DMS153 treated with DMSO at 0.1 percent for 48 hours (cell line): ENCODE data around the gene OR2T5.
"Not testable (repeated sequence)": the region's sequence is repeated elsewhere in the genome, so short reads cannot be mapped to it uniquely, and the experiment has no call there.

Source experiments
- DNase-seq: peaks from one replicate; lab custom pipeline; 2025; ENCODE audit not compliant: unreplicated experiment; lab: John Stamatoyannopoulos, UW

Gene OR2T5, protein sequence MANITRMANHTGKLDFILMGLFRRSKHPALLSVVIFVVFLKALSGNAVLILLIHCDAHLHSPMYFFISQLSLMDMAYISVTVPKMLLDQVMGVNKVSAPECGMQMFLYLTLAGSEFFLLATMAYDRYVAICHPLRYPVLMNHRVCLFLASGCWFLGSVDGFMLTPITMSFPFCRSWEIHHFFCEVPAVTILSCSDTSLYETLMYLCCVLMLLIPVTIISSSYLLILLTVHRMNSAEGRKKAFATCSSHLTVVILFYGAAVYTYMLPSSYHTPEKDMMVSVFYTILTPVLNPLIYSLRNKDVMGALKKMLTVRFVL

DNA sequence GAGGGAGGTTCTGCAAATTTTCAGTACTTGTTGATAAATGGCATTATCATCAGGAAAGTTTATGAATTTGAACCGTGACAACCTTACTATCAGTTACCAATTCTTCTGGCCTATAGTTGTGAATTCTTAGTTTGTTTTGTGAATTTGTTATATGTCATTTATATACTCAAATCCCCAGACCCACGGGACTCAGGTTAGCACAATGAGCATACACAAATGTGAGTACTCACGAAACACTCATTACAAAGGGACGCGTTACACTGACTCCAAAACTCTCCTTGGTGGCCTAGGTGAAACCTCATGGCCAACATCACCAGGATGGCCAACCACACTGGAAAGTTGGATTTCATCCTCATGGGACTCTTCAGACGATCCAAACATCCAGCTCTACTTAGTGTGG lies at the start of gene OR2T5:
OR2T5 (plus strand) TSS at position 301 of the 400 bp plus-strand sequence; CDS start at position 301, 0 bp downstream.
- DNase-seq = not testable (repeated sequence)

DNA sequence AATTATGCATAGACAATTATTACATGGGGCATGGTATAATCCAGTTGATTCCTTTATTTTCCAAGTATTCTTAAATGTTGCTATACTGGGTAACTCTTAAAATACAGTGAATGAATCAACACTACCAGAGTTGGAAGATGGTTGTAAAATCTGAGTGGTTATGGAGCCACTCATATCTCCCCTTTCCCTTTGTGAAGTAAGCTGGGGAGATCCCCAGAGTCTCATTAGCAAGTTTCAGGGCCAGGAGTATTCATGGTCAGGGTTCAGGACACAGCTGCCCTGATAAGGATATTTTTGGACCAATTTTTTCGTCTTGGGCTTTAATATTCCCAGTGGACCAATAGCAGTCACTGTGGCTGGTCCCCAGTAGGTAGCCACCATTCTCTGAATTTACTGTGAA lies 49.7 kb upstream of the OR2T5 start:
- DNase-seq = not testable (repeated sequence)

DNA sequence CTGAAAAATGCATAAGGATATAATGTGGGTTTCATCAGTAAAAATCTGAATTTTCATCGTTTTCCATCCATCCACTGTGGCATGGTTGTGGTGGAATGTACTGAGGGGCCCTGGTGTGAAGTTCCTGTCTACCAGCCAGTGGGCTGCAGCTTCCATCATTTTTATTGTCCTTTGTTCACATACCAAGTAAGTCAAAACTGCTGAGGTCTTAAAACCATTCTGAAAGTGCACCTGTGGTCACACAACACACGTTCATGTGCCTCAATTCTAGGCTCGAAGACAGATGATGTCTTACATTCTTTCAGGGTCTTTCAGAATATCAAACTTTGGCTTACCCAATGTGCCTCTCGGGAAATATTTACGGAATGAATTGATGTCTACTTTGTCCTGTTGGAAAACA lies 49.1 kb upstream of the OR2T5 start:
- not testable (repeated sequence) for DNase-seq

DNA sequence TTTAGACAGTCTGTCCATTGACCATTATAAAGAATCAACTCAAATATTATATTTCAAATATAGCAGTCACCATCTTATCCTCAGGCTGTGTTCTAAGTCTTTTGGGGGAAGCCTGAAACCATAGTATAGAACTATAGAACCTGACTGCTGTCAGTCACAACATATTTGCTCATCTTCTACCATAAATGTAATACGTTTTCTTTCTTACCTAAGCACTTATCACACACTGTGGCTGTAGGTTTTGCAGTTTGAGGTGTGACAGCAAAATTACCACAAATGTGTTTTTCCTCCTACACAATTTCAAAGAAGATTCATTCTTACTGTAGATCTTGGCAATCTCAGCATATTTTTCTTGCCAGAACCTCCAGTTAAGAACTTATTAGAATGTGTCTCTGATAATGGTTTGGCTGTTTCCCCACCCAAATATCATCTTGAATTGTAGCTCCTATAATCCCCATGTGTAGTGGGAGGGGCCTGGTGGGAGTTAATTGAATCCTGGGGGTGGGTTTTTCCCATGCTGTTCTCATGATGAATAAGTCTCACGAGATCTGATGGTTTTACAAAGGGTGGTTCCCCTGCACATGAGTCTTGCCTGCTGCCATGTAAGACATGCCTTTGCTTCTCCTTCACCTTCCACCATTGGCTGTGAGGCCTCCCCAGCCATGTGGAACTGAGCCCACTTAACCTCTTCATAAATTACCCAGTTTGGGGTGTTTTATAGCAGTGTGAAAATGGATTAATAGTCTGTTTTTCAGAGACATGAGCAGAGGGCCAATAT lies 45.7 kb upstream of the OR2T5 start:
- not testable (repeated sequence) for DNase-seq

DNA sequence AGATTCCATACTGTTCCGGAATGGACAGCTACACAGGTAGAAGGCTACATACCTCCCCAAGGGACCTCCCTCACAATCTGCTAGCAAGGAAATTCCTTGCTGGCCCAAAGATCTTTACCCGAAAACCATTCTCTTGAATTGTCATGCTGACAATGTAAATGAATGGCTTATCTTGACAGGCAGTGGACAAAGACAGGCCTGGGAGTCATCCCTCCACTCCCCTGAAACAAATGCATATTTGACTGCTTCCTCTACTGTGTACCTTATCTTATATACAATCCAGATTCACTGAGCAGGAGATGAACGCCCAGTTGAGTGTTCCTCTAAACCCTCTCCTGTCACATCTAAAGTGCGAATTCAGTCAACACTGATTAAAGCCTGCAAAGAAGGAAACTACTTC lies 43.8 kb upstream of the OR2T5 start:
- DNase-seq = not testable (repeated sequence)

DNA sequence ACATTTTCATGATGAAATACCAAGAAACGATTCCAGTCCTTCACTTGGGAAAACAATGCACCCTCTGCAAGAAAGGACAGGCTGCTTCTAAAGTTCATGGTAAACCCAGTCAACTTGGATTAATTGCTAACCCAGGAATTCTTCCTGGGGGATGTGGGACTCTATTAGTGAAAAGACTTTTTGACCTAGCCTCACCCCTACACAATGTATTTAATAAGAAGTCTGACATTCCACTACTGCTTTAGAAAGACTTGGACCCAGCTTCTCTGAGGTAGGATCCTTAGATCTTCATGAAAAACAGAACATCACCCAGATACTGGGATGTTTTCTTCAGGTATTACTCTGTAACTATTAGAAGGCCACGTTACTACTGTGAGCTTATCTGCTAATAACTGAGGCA lies 43.0 kb upstream of the OR2T5 start, which contains the start of gene OR2T2:
OR2T2 (plus strand) TSS at position 239 of the 400 bp plus-strand sequence. CDS start 7,161 bp downstream, outside the sequence.
- not testable (repeated sequence) for DNase-seq

DNA sequence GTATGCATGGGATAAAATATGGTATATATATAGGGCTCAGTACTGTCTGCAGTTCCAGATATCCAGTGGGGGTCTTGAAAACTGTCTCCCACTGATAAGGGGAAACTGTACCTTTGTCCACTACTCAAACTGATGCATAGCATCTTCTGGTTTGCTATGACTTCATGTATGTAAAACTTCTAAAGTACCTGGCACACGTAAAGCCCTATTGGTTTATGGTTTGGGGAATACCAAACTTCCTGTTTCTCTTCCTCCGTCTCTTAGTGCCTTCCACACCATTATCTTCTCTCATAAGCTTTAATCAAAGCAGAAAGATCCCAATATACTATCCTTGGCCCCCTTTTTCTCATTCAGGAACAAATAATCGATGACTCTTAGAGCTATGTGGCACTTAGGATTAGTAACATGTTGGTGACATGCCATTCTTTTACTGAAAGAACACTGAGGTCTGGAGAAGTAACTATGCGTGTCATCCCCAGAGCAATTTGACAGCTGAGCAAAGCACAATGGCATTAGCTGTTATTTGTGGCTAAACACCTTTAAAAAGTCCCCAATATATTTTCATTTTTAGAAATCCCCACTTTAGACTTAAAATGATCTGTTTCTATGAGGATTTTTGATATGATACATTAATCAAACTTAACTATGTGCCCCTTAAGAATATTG lies 39.8 kb upstream of the OR2T5 start:
- DNase-seq = not testable (repeated sequence)

DNA sequence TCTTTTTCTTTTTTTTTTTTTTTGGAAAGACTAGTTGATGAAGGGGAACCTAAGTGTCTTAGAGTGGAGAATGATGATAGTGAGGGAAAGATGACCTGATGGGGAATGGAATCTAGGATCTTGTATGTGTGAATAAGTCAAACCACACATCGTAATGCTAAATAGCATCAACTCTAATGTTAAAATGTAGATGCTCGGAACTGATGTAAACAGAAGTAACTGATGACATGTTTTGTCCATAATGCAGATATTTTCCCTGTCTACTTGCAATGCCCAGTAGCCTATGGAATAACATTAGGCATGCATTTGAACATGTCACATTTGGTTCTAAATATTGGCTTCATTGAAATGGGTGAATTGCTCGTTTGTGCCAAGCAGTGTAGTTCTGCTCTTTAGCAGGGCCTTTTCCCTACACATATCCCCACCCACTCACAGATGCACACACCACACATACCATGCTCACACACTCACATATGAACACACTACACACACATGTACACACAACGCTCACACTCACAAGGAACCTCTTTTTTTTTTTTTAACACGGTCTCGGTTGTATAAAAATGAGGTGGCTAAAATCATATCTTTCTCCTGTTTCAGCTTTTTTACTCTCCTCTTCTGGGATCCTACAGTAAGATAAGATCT lies 38.4 kb upstream of the OR2T5 start:
- not testable (repeated sequence) for DNase-seq

DNA sequence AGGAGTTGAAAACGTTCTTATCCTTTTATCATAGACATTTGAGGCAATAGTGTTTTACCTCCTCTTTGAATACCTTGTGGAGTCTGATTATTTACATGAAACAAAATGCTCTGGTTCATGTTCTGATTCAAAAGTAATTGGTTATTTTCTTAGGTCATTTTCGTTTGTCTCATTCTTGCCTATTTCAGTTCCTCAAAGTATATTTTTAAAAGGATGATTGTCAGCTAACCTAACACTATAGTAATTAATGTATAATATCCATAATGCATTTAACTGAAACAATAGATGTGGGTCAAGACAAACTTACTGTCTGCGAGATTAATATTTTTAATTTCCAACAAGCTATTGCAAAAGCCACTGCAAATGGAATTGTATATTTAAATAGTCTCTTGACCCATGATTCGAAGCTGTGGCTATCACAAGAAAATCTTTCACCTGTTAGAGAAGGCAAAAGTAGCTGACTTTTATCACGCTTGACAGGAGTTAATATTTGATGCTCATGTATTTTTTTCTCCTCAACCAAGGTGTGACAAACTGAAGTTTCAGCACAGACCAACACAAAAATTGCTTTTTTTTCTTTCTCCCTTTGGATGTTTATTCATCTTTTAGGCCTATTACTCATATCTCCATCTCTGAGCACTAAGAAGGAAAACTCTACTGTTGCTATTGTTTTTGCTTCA lies 37.8 kb upstream of the OR2T5 start:
- DNase-seq = not testable (repeated sequence)

DNA sequence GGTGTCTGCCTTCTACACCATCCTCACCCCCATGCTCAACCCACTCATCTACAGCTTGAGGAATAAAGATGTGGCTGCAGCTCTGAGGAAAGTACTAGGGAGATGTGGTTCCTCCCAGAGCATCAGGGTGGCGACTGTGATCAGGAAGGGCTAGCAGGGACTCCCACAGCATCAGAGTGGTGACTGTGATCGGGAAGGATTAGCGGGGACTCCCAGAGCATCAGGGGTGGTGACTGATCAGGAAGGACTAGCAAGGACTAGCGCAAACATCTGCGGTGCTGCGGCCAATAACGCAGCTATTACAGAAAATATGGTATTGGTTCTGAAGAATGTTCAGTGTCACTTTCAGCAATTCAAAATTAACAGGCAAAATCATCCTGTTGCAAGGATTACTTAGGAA lies 34.8 kb upstream of the OR2T5 start:
- not testable (repeated sequence) for DNase-seq

DNA sequence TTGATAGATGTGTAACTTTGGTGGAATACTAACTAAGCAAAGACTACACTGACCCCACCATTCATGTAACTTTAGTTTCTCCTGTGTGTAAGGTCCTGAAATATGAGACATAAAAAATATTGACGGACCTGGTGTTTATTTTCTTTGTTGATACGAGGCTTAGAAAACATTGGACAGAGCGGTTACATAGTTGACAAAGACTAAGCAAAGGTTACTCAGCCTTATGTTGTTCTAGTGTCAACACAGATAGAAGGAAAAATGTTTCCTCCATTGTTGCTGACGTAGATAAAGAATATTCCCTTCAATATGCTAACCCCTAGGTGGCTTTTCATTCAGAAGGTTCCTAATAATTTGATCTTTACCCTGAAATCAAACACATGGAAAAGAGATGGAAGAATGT lies 33.3 kb upstream of the OR2T5 start:
- DNase-seq = not testable (repeated sequence)

DNA sequence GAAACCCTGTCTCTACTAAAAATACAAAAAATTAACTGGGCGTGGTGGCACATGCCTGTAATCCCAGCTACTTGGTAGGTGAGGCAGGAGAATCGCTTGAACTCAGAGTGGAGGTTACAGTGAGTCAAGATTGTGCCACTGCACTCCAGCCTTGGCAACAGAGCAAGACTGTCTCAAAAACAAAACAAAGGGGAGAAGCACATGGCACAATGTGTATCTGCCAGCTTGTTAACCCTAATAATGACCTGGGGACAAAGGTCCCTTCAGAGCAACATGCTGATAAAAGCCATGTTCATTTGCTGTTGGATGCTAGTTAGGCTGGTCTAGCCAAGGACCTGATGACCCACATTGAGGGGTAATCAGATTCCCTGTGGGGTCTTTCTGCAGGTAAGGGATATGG lies 31.8 kb upstream of the OR2T5 start:
- not testable (repeated sequence) for DNase-seq

DNA sequence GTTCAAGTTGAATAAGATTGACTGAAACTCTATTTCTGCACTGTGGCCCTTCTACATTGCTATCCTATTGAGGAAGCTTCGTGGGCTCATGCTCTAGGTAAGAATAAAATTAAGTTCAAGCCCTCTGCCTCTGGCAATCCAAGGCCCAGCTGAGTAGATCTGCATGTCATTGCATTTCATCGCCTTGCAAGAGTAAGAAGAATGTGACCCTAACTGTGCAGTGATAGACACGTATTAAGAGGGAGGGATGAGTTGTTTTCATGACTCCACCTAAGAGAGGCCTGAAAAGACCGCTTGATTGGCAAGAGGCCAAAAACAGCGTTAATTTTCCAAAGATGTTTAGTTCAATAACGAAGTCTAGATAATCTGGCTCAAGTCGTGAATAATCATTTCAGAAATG lies 29.3 kb upstream of the OR2T5 start:
- not testable (repeated sequence) for DNase-seq

DNA sequence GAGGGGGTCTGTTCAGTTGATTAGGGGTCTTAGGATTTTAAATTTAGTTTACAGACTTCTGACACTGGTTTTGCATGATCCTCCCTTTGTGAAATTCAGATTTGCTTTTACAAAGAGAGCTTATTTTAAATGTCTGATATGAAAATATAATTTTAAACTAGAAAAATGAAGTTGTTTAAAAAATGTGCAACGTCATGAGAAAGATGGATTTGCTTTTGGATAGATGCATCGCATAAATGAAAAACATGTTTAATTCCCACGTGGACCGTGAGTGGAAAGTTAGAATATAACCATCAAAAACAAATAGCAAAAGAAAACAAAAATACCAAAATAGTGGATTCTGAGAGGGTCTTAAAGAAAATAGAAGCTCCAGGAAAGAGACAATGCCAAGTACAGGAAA lies 17.2 kb upstream of the OR2T5 start:
- DNase-seq = no peak

DNA sequence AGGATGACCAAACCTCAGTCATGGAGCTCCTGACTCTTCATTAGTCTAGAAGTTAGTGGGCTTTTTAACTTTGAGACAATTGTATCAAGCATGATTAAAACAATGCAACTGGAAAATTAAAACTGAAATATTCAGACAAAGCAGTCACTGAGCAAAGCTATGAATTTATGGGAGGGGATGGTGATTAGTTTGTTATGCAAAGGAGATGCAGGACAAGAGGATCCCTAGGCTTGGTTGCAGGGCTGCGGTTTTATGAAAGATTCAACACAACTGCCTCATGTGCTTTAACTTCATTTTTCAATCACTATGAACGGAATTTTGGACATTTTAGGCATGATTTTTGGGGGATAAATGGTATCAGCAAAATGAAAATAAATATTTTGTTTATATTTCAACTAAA lies 16.3 kb upstream of the OR2T5 start:
- not testable (repeated sequence) for DNase-seq

DNA sequence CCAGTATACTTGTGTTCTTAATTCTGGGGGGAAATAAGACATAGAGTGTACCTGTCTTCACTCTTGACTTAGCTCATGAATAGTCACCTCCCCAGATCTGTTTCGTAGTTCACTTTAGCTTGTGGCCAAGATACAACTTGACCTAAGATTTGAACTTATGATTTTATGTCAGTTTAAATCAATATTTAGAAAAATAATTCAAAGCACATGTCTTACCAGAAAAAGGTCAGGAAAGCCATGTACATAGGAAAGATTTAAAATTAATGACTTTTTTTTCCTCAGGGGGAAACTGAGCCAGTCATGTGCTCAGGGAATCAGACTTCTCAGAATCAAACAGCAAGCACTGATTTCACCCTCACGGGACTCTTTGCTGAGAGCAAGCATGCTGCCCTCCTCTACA lies 15.3 kb upstream of the OR2T5 start, which contains the start of gene OR2T3:
OR2T3 (plus strand) TSS at position 301 of the 400 bp plus-strand sequence; CDS start at position 301, 0 bp downstream.
- DNase-seq = not testable (repeated sequence)

DNA sequence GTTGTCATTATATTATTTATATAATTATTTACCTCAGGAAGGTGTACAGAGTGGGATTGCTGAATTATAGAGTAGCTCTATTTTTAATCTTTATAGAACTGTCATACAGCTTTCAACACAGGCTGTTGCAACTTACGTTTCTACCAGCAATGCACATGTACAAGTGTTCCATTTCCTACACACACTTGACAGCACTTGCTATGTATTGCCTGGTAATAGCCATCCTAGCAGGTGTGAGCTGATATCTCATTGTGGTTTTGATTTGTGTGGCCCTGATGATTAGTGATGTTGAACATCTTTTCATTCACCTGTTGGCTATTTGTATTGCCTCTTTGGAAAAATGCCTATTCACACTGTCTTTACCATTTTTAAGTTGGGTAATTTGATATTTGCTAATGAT lies 12.7 kb upstream of the OR2T5 start:
- DNase-seq = not testable (repeated sequence)

DNA sequence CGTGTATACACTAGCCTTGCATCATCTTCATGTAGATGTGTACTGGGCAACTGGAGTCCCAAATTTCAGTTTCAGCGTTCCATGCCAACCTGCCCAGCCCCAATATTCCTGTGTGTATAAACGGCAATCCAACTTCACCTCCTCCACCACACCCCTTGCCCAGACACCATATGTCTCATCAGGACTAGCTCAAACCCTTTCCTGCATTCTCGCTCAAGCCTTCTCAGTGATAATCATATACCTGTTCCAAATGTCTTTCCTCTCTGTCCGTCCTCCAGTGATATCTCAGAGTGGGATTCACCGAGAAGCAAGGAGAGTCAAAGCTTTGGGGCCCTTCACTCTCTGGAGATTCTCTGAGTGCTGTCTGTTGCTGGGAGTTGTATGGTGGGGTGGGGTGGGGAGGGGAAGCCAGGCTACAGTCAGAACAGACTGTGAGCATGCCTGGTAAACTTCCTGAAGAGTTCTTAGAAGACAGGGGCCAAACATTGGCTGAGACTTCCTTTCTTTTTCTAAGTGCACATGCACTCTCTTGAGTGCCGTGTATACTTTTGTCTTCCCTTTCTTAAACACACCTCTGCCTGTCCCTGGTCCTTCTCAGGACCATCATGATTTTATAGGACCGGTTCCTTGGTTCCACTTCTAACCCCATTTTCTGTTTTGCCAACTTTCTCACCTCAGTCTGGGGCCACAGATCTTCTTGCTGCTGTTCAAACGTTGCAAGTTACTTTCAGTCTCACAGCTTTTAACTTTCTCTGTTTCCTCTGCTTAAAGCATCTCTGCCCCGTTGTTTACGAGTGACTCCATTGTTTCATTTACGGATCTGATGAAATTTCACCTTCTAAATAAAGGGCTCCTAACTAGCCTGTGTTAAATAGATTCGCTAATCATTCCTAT lies 6.5 kb upstream of the OR2T5 start:
- DNase-seq = not testable (repeated sequence)

DNA sequence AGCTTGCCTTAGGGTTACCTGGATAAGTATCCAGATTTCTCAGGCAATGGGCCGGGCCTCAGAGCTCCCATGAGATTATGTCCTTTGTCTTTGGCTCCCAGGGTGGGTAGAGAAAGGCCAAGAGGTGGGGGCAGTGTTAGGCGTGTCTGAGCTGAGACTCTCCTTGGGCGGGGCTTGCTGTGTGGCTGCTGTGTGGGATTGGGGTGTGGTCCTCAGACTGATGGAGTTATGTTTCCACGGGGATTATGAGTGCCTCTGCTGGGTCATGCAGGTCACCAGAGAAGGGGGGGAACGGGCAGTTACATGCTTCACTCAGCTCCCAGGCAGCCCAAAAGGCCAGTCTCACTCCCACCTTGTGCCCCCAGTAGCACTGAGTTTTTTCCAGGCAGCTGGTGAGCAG lies 8.3 kb downstream of the OR2T5 start:
- DNase-seq = not testable (repeated sequence)
